Upper lobe of left lung (tissue), 6 donors: ENCODE data around the gene CCDC57. TPM values are rescaled to one million over a fixed set of nuclear protein-coding genes. Genes with fewer than 3 reads are reported as not detected.

Source experiments
- ATAC-seq, 2 donors: fragments of 200-7000 bp; cut with Tn5 transposase; one replicate each; pipeline ENCODE4 v1.9.1; 2022; ENCODE audit warnings: mild to moderate bottlenecking in 2 of 2, moderate library complexity in 2 of 2; ENCODE audit not compliant: low FRiP score in 2 of 2
- DNase-seq, 2 donors: peaks; one replicate each; pipeline ENCODE4 v3.0.0-alpha.2; 2019 to 2020
- H3K27ac ChIP-seq, 4 donors: fragments of 200-600 bp; sonication (generic); one replicate each; pipeline ENCODE4 v1.5.1; 2016 to 2019
- H3K27me3 ChIP-seq, 4 donors: fragments of 200-600 bp; sonication (generic); one replicate each; pipeline ENCODE4 v1.5.1; 2017 to 2019
- H3K36me3 ChIP-seq, 4 donors: fragments of 200-600 bp; sonication (generic); one replicate each; pipeline ENCODE4 v1.5.1; 2016 to 2019
- H3K4me1 ChIP-seq, 4 donors: fragments of 200-600 bp; sonication (generic); one replicate each; pipeline ENCODE4 v1.5.1; 2018 to 2019
- H3K4me3 ChIP-seq, 4 donors: fragments of 200-600 bp; sonication (generic); one replicate each; pipeline ENCODE4 v1.5.1; 2017 to 2019; ENCODE audit warnings: mild to moderate bottlenecking in 2 of 4, moderate library complexity in 1 of 4
- H3K9me3 ChIP-seq, 4 donors: fragments of 200-600 bp; sonication (generic); one replicate each; pipeline ENCODE4 v1.5.1; 2018 to 2019
- EP300 ChIP-seq, 4 donors: sonication (generic); formaldehyde crosslinking; IDR thresholded peaks; one replicate each; pipeline ENCODE4 v1.5.1; 2017; ENCODE audit warnings: antibody characterized with exemption in 4 of 4, control low read depth in 2 of 4
- POLR2A ChIP-seq, 4 donors: fragments of 450-650 bp; IDR thresholded peaks; one replicate each; pipeline ENCODE4 v1.5.1; 2016 to 2017; ENCODE audit warnings: antibody characterized with exemption in 4 of 4, mild to moderate bottlenecking in 2 of 4
- POLR2AphosphoS5 ChIP-seq, 2 donors: sonication (generic); formaldehyde crosslinking; IDR thresholded peaks; one replicate each; pipeline ENCODE4 v1.5.1; 2017; ENCODE audit warnings: antibody characterized with exemption in 2 of 2
- WGBS, 2 donors: methylation state at CpG; one replicate each; pipeline ENCODE4 v1.1.5; 2017 to 2018; 5-methylcytosine and 5-hydroxymethylcytosine counted together
- total RNA-seq, 6 donors: library from RNA; depleted of rRNA in 4 of 6; stranded (reverse); fragments of >200 nt in 4 of 6; gene quantifications; one replicate each; pipeline versions ENCODE4 v1.1.0 to v1.2.1, GENCODE V29; 2016 to 2021
- TF ChIP-seq, protein P1 (sequence below), 6 experiments: fragments of 450-650 bp in 4 of 6; fragments of 200-600 bp in 2 of 6; sonication (generic) in 2 of 6; IDR thresholded peaks; one replicate each; pipeline ENCODE4 v1.5.1; 2016 to 2019; ENCODE audit warnings: antibody characterized with exemption in 6 of 6
- donor health status: DM: no; HTN: no; CAD: no; lungs with moderate emphysema.
- donor health status: DM: no; HTN: yes; CAD: no; lungs with severe emphysema.

CCDC57 gene
- total RNA-seq, 6 donors from 2014 or later = 52.9 to 204 (median 71.8) TPM

- H3K4me1 ChIP-seq = no peaks in the 10 kb centered on the region
- ATAC-seq = no peak
- H3K4me3 ChIP-seq = no peak overlapping the region
- H3K36me3 ChIP-seq = peaks cover 78 to 93% (median 88%) of the 10 kb centered on the region in 4 donors
- H3K9me3 ChIP-seq = no peaks in the 10 kb centered on the region
- 90 to 93% methylated on average over 15 to 22 of the region's 22 CpGs for WGBS, 2 donors
- no peaks in the 10 kb centered on the region for H3K27me3 ChIP-seq
- peak in 1 of 2 donors; percentile 77 for DNase-seq
- H3K27ac ChIP-seq = no peak overlapping the region
- TF ChIP-seq, protein P1, sequence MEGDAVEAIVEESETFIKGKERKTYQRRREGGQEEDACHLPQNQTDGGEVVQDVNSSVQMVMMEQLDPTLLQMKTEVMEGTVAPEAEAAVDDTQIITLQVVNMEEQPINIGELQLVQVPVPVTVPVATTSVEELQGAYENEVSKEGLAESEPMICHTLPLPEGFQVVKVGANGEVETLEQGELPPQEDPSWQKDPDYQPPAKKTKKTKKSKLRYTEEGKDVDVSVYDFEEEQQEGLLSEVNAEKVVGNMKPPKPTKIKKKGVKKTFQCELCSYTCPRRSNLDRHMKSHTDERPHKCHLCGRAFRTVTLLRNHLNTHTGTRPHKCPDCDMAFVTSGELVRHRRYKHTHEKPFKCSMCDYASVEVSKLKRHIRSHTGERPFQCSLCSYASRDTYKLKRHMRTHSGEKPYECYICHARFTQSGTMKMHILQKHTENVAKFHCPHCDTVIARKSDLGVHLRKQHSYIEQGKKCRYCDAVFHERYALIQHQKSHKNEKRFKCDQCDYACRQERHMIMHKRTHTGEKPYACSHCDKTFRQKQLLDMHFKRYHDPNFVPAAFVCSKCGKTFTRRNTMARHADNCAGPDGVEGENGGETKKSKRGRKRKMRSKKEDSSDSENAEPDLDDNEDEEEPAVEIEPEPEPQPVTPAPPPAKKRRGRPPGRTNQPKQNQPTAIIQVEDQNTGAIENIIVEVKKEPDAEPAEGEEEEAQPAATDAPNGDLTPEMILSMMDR (IDR thresholded peaks at IDR 0.05) = no peak
- TF ChIP-seq EP300 (IDR thresholded peaks at IDR 0.05) (no peak), POLR2AphosphoS5 (IDR thresholded peaks at IDR 0.05) (no peak), POLR2A (IDR thresholded peaks at IDR 0.05) (no peak)
Observed at GRCh38 chr17:82081966-82082365, 130.7 kb downstream of the CCDC57 start.

- Histone ChIP-seq H3K9me3 (no peaks in the 10 kb centered on the region), H3K36me3 (peaks cover 74 to 89% (median 84%) of the 10 kb centered on the region in 4 donors), H3K27me3 (no peaks in the 10 kb centered on the region), H3K27ac (no peak overlapping the region), H3K4me3 (no peak overlapping the region), H3K4me1 (no peaks in the 10 kb centered on the region)
- DNase-seq = peak in 1 of 2 donors; percentile 79
- no peak for ATAC-seq
- WGBS, 2 donors = 90 to 96% methylated on average over 4 to 15 of the region's 20 CpGs
- TF ChIP-seq EP300 (IDR thresholded peaks at IDR 0.05) (no peak), POLR2A (IDR thresholded peaks at IDR 0.05) (no peak), POLR2AphosphoS5 (IDR thresholded peaks at IDR 0.05) (no peak)
- TF ChIP-seq, protein P1 (IDR thresholded peaks at IDR 0.05) = no peak
Observed at GRCh38 chr17:82081546-82081945, 131.1 kb downstream of the CCDC57 start.

DNA sequence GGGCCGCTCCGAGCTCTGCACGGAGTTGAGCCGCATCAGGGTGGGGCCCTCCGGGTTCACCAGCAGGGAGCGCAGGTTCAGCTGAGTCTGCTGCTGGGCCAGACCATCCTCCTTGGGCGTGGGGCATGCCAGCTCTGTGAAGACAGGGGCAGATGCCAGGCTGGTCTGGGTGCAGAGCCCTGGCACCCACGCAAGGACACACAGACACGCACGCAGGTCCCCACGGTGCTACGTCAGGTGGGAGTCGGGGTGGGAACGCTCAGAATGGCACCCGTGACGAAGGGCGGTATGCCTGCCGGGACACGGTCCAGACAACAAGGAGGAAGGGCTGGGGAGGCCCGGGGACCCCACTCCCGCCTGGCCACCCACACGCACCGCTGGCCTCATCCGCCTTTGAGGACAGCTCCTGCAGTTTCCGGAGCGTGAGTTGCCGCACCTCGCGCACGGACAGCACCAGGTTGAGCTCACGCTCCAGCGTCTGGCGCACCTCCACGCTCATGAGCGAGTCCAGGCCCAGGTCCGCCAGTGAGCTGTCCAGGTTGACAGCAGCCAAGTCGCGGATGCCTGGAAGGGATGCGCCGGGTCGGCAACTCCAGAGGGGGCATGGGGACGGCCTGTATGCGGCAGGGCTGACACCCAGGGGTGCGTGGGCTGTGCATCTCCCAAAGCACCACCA, 131.7 kb downstream of the CCDC57 start:
- Histone ChIP-seq H3K36me3 (peaks cover 68 to 83% (median 78%) of the 10 kb centered on the region in 4 donors), H3K9me3 (no peaks in the 10 kb centered on the region), H3K27me3 (no peaks in the 10 kb centered on the region), H3K27ac (no peak overlapping the region), H3K4me3 (no peak overlapping the region), H3K4me1 (no peaks in the 10 kb centered on the region)
- 94 to 97% methylated on average over 30 to 41 of the region's 44 CpGs for WGBS, 2 donors
- TF ChIP-seq POLR2AphosphoS5 (IDR thresholded peaks at IDR 0.05) (no peak), POLR2A (IDR thresholded peaks at IDR 0.05) (no peak), EP300 (IDR thresholded peaks at IDR 0.05) (no peak)
- TF ChIP-seq, protein P1 (IDR thresholded peaks at IDR 0.05) = no peak
- ATAC-seq (no peak), DNase-seq (peak; percentile 23 to 84)

GRCh38 chr17:82080048-82080788, 132.4 kb downstream of the CCDC57 start:
- DNase-seq (peak in 1 of 2 donors; percentile 79), ATAC-seq (no peak)
- Histone ChIP-seq H3K9me3 (no peaks in the 10 kb centered on the region), H3K36me3 (peaks cover 61 to 76% (median 71%) of the 10 kb centered on the region in 4 donors), H3K27ac (no peak overlapping the region), H3K4me1 (no peaks in the 10 kb centered on the region), H3K4me3 (no peak overlapping the region), H3K27me3 (no peaks in the 10 kb centered on the region)
- 91 to 97% methylated on average over 18 to 29 of the region's 36 CpGs for WGBS, 2 donors
- TF ChIP-seq, protein P1 (IDR thresholded peaks at IDR 0.05) = no peak
- TF ChIP-seq EP300 (IDR thresholded peaks at IDR 0.05) = no peak
- no peak for TF ChIP-seq POLR2AphosphoS5 (IDR thresholded peaks at IDR 0.05)
